ENCODE data around the gene VGLL1. TPM values are rescaled to one million over a fixed set of nuclear protein-coding genes. Genes with fewer than 3 reads are reported as not detected.

Gene VGLL1
- 10 to 100 TPM in 2 of 3 donors, 1 to 10 TPM in 1; 6.5 to 10.5 (median 10.3) TPM for polyA plus RNA-seq (ENCODE audit: insufficient read length in 3 of 3)

- no peak for DNase-seq (ENCODE audit: low read depth in 3 of 3, low spot score in 2 of 3)
These were observed at the start of gene VGLL1 for GRCh38 chrX:136531951-136532350. VGLL1 (plus strand) TSS chrX:136532215; CDS start chrX:136536021, 3,806 bp downstream.

GRCh38 chrX:136487647-136488046 lies 44.4 kb upstream of the VGLL1 start, which contains the start of gene BRS3:
BRS3 (plus strand) TSS chrX:136487947; CDS start chrX:136488115, 168 bp downstream.
- DNase-seq (ENCODE audit: low read depth in 3 of 3, low spot score in 2 of 3), result no peak

GRCh38 chrX:136488706-136489105 lies 43.3 kb upstream of the VGLL1 start:
- no peak for DNase-seq (ENCODE audit: low read depth in 3 of 3, low spot score in 2 of 3)

- DNase-seq (ENCODE audit: low read depth in 3 of 3, low spot score in 2 of 3), result no peak
These were observed 40.2 kb upstream of the VGLL1 start for GRCh38 chrX:136491832-136492231.

GRCh38 chrX:136493011-136493410 lies 39.0 kb upstream of the VGLL1 start:
- DNase-seq (ENCODE audit: low read depth in 3 of 3, low spot score in 2 of 3), result no peak

GRCh38 chrX:136495043-136495442 lies 37.0 kb upstream of the VGLL1 start:
- no peak for DNase-seq (ENCODE audit: low read depth in 3 of 3, low spot score in 2 of 3)

- DNase-seq (ENCODE audit: low read depth in 3 of 3, low spot score in 2 of 3), result no peak
These were observed 35.7 kb upstream of the VGLL1 start for GRCh38 chrX:136496186-136496763.

- DNase-seq (ENCODE audit: low read depth in 3 of 3, low spot score in 2 of 3), result peak; percentile 60 to 72 (median 65)
These were observed 35.1 kb upstream of the VGLL1 start for GRCh38 chrX:136496764-136497555.

- no peak for DNase-seq (ENCODE audit: low read depth in 3 of 3, low spot score in 2 of 3)
These were observed 34.4 kb upstream of the VGLL1 start, which contains the start of gene HTATSF1 for GRCh38 chrX:136497556-136498052. HTATSF1 (plus strand) TSS chrX:136497592; CDS start chrX:136497685, 93 bp downstream.

GRCh38 chrX:136519069-136519468 lies 12.9 kb upstream of the VGLL1 start:
- DNase-seq (ENCODE audit: low read depth in 3 of 3, low spot score in 2 of 3), result no peak

- no peak for DNase-seq (ENCODE audit: low read depth in 3 of 3, low spot score in 2 of 3)
These were observed 8.2 kb upstream of the VGLL1 start for GRCh38 chrX:136523770-136524169.

- DNase-seq (ENCODE audit: low read depth in 3 of 3, low spot score in 2 of 3), result peak in 1 of 3 donors; percentile 3
These were observed 6.0 kb upstream of the VGLL1 start for GRCh38 chrX:136525738-136526606.

- no peak for DNase-seq (ENCODE audit: low read depth in 3 of 3, low spot score in 2 of 3)
These were observed 3.2 kb upstream of the VGLL1 start for GRCh38 chrX:136528645-136529315.

- no peak for DNase-seq (ENCODE audit: low read depth in 3 of 3, low spot score in 2 of 3)
These were observed 2.2 kb upstream of the VGLL1 start for GRCh38 chrX:136529795-136530194.

- DNase-seq (ENCODE audit: low read depth in 3 of 3, low spot score in 2 of 3), result no peak
These were observed 2.1 kb downstream of the VGLL1 start for GRCh38 chrX:136534131-136534530.

- DNase-seq (ENCODE audit: low read depth in 3 of 3, low spot score in 2 of 3), result no peak
These were observed 6.8 kb downstream of the VGLL1 start for GRCh38 chrX:136538811-136539210.

- no peak for DNase-seq (ENCODE audit: low read depth in 3 of 3, low spot score in 2 of 3)
These were observed 8.2 kb downstream of the VGLL1 start for GRCh38 chrX:136540226-136540625.

- no peak for DNase-seq (ENCODE audit: low read depth in 3 of 3, low spot score in 2 of 3)
These were observed 9.3 kb downstream of the VGLL1 start for GRCh38 chrX:136541294-136541693.

GRCh38 chrX:136542281-136542680 lies 10.3 kb downstream of the VGLL1 start:
- no peak for DNase-seq (ENCODE audit: low read depth in 3 of 3, low spot score in 2 of 3)

GRCh38 chrX:136546371-136546781 lies 14.4 kb downstream of the VGLL1 start:
- no peak for DNase-seq (ENCODE audit: low read depth in 3 of 3, low spot score in 2 of 3)

Data from right renal cortex interstitium (tissue), 3 donors.